Suppressor macrophage treated with lipopolysaccharide for 1 hour (primary cell): ENCODE measurements around the gene OPN1MW.
"Not testable (repeated sequence)": the region's sequence is repeated elsewhere in the genome, so short reads cannot be mapped to it uniquely, and the experiment has no call there.

Source experiments
- DNase-seq, 3 donors: peaks; one replicate each; pipeline ENCODE4 v3.0.0-alpha.2; 2020 to 2022

Gene OPN1MW

GRCh38 chrX:154211499-154211898 lies 29.1 kb downstream of the OPN1MW start:
- DNase-seq: not testable (repeated sequence)

GRCh38 chrX:154219456-154219855 lies 37.1 kb downstream of the OPN1MW start, which contains the start of gene OPN1MW2:
Gene OPN1MW2 (plus strand): TSS chrX:154219756. CDS start chrX:154219816, 60 bp downstream.
- DNase-seq: not testable (repeated sequence)

- not testable (repeated sequence) for DNase-seq
Observed at GRCh38 chrX:154225292-154225691, 42.9 kb downstream of the OPN1MW start.

GRCh38 chrX:154226706-154227105 lies 44.3 kb downstream of the OPN1MW start:
- DNase-seq: not testable (repeated sequence)

DNA sequence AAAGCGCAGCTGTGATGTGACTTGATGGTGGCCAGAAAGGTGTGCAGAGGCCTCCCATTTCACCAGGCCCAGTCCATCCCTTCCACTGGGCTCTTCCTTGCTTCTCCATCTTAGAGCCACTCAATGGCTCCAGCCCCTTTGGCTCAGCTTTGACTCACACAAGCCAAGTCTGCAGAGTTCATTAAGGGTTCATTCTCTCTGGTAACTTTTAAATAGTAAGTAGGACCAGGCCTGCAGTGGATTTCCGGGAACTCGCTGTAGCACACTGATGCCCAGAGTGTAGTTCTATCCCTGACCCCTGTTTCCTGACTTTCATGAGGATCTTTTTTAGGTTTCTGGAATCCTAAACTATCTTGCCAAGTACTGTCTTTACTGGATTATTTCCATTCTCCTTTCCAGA lies 49.0 kb downstream of the OPN1MW start:
- not testable (repeated sequence) for DNase-seq

DNA sequence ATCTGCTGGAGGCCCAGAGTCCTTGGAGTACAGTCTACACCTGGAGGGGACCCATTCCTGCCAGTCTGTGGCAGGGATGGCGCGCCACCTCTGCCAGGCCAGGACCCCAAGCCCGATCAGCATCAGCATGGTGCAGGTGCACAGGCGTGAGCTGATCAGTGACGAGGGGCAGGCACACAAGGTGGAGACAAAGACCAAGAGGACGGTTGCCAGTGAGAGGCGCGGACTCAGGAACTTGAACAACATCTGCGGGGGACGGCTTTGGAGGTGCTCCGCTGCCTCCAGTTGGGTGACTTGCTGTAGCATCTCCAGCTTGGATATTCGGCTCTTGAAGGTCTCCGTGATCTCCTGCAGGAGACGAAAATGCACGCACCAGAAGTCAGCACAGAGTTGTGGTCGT lies 51.2 kb downstream of the OPN1MW start:
- DNase-seq: not testable (repeated sequence)

- DNase-seq: not testable (repeated sequence)
Observed at GRCh38 chrX:154238939-154239559, 56.7 kb downstream of the OPN1MW start.

DNA sequence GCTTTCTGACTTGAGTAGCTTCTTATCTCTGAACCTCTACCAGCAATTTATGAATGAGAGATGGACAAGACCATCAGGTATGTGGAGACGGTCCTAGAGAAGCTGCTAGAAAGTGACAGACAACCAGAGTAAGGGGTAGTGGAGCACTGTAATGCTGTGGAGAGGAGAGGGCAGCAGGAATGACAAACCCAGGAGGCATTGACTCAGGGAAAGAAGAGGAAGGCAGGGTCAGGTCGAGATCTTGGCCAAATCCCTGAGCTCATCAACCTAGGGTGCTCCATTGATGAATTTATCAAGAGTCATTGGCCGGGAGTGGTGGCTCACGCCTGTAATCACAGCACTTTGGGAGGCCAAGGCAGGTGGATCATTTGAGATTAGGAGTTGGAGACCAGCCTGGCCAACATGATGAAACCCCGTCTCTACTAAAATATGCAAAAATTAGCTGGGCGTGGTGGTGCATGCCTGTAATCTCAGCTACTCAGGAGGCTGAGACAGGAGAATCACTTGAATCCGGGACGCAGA lies 57.6 kb downstream of the OPN1MW start:
- DNase-seq: not testable (repeated sequence)
